KMS-11 (cell line): ENCODE measurements around the gene DAD1.
"Not testable (repeated sequence)": the region's sequence is repeated elsewhere in the genome, so short reads cannot be mapped to it uniquely, and the experiment has no call there.

Experiments used
- H2AFZ ChIP-seq: fragments of 200-600 bp; sonication (generic); 2 replicates; pipeline ENCODE4 v1.6.1; 2016; ENCODE audit warnings: antibody characterized with exemption, mixed run types, low read depth
- H3K27ac ChIP-seq: fragments of 200-600 bp; sonication (generic); 2 replicates; pipeline ENCODE4 v1.6.1; 2016; ENCODE audit warnings: mild to moderate bottlenecking, mixed run types
- H3K27me3 ChIP-seq: fragments of 200-600 bp; sonication (generic); 2 replicates; pipeline ENCODE4 v1.6.1; 2017; ENCODE audit warnings: mild to moderate bottlenecking, low read depth, mixed run types, moderate library complexity; ENCODE audit not compliant: insufficient read depth
- H3K36me3 ChIP-seq: fragments of 200-600 bp; sonication (generic); 2 replicates; pipeline ENCODE4 v1.6.1; 2017; ENCODE audit warnings: mild to moderate bottlenecking, mixed run types; ENCODE audit not compliant: insufficient read depth
- H3K4me1 ChIP-seq: fragments of 200-600 bp; sonication (generic); 2 replicates; pipeline ENCODE4 v1.6.1; 2016; ENCODE audit warnings: mild to moderate bottlenecking, low read depth, mixed run types; ENCODE audit not compliant: poor library complexity, severe bottlenecking
- H3K4me2 ChIP-seq: fragments of 200-600 bp; sonication (generic); 2 replicates; pipeline ENCODE4 v1.7.0; 2016; ENCODE audit warnings: mild to moderate bottlenecking, mixed run types
- H3K4me3 ChIP-seq: fragments of 200-600 bp; sonication (generic); IDR thresholded peaks from 2 replicates; pipeline ENCODE4 v1.6.1; 2017; ENCODE audit warnings: low read depth, low read length, mixed read lengths; ENCODE audit not compliant: insufficient read depth
- H3K79me2 ChIP-seq: fragments of 200-600 bp; sonication (generic); 2 replicates; pipeline ENCODE4 v1.6.1; 2016; ENCODE audit warnings: low read depth, mixed run types; ENCODE audit not compliant: insufficient read depth
- H3K9ac ChIP-seq: fragments of 200-600 bp; sonication (generic); 2 replicates; pipeline ENCODE4 v1.6.1; 2016; ENCODE audit warnings: mild to moderate bottlenecking, mixed run types
- H4K20me1 ChIP-seq: fragments of 200-600 bp; sonication (generic); 2 replicates; pipeline ENCODE4 v1.6.1; 2016; ENCODE audit warnings: mild to moderate bottlenecking, mixed run types; ENCODE audit not compliant: insufficient read depth
- TF ChIP-seq, protein P1 (sequence below): fragments of 200-600 bp; sonication (generic); conservative IDR thresholded peaks from 2 replicates; pipeline ENCODE4 v1.6.1; 2017; ENCODE audit warnings: low read depth, mild to moderate bottlenecking, antibody characterized with exemption, low read length, moderate library complexity, mixed read lengths

The DAD1 gene

DNA sequence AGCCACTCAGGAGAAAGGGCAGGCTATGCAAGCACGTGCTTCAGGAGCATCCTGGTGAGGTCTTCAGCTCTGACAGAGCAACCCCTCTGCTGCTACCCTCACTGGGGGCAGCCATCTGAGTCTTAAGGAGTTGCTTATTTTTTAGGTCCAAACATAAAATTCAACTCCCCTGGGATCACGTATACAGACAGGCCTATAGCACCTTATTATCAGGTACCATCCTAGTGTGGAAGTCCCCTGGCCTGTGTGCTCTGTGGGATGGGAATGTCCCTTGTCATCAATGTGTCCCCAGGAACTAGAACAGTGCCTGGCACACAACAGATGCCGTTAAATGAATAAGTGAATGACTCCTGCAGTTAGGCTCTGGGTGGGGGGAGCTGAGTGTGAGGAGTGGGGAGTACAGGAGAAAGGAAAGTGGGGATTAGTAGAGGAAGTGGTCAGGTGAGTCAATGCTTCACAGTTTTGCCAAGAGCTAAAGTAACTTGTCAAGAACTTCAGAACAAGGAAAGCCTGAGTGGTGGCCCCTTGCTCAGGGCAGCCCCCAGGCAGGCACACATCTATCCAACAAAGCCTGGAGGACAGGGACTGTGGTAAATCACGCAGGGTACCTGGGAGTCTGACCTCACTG, 33.5 kb downstream of the DAD1 start:
- H3K79me2 ChIP-seq: no peaks in the 10 kb centered on the region
- H3K4me3 ChIP-seq: no peak overlapping the region
- peak overlapping the region; percentile 98 for H3K27ac ChIP-seq
- H3K9ac ChIP-seq: peak overlapping the region; percentile 86
- H3K36me3 ChIP-seq: no peaks in the 10 kb centered on the region
- no peaks in the 10 kb centered on the region for H3K27me3 ChIP-seq
- peaks cover 86% of the 10 kb centered on the region for H3K4me1 ChIP-seq
- no peaks in the 10 kb centered on the region for H4K20me1 ChIP-seq
- peak overlapping the region; percentile 74 for H3K4me2 ChIP-seq
- TF ChIP-seq, protein P1, sequence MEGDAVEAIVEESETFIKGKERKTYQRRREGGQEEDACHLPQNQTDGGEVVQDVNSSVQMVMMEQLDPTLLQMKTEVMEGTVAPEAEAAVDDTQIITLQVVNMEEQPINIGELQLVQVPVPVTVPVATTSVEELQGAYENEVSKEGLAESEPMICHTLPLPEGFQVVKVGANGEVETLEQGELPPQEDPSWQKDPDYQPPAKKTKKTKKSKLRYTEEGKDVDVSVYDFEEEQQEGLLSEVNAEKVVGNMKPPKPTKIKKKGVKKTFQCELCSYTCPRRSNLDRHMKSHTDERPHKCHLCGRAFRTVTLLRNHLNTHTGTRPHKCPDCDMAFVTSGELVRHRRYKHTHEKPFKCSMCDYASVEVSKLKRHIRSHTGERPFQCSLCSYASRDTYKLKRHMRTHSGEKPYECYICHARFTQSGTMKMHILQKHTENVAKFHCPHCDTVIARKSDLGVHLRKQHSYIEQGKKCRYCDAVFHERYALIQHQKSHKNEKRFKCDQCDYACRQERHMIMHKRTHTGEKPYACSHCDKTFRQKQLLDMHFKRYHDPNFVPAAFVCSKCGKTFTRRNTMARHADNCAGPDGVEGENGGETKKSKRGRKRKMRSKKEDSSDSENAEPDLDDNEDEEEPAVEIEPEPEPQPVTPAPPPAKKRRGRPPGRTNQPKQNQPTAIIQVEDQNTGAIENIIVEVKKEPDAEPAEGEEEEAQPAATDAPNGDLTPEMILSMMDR: no peak
- peak overlapping the region; percentile 14; the same call in 1 of the 2 replicates for H2AFZ ChIP-seq

DNA sequence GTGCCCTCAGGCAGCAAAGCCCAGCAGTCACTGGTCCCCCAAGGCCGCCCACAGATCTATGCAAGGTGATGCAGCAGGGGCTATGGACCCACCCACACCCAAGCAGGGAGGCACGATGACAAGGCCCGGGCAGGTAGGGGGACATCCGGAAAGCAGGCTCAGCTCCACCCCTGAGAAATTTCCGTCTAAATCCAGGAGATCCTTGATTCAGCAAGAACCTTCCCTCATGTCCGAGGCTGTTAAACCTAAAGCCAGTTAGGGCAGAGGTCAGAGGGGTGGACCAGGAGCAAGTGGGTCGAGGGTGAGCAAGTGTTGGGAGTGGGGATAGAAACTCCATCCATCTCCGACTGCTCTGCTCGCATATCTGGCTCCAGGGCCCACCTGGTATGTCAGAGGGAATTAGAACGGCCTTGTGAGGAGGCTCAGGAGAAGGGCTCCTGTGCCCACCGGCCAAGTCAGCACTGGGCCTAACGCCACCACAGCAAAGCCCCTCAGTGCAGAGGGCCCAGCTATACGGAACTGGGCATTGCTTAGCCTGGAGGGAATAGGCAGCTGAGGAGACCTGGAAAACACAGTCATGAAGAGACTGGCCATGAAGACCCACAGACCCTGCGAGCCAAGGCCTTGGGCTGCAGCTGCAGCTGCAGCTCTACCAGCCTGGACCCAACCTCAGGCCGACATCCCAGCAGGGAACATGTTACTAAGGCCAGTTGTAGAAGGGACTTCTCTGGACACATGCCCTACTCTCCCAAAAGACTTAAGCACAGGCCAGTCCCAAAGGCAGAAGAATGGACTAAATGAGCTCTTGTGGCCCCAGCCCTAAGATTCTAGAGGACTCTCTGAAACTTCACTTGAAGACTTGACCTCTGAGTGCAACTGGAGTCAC, 34.3 kb downstream of the DAD1 start:
- Histone ChIP-seq H3K4me1 (peaks cover 87% of the 10 kb centered on the region), H3K79me2 (no peaks in the 10 kb centered on the region), H3K36me3 (no peaks in the 10 kb centered on the region), H3K4me3 (no peak overlapping the region), H3K9ac (peak overlapping the region; percentile 86), H2AFZ (peak overlapping the region; percentile 14; the same call in 1 of the 2 replicates), H3K27ac (peak overlapping the region; percentile 98), H4K20me1 (no peaks in the 10 kb centered on the region), H3K4me2 (peak overlapping the region; percentile 74), H3K27me3 (no peaks in the 10 kb centered on the region)
- TF ChIP-seq, protein P1: no peak

DNA sequence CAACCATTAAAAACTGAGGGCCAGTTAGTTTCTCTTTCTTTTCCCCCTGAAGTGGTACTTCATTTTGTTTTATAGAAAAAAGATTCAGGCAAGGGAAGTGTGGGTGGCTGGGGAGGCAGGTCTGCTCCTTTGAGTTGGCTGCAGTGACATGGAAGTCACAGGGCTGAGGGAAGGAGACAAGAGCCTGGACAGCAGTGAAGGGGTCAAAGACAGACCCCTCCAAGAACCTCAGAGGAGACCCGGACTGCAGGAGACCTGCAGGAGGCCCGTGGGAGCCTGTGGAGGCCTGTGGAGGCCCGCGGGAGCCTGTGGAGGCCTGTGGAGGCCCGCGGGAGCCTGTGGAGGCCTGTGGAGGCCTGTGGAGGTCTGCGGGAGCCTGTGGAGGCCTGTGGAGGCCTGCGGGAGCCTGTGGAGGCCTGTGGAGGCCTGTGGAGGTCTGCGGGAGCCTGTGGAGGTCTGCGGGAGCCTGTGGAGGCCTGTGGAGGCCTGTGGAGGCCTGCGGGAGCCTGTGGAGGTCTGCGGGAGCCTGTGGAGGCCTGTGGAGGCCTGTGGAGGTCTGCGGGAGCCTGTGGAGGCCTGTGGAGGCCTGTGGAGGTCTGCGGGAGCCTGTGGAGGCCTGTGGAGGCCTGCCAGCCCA, 35.0 kb downstream of the DAD1 start:
- peaks cover 87% of the 10 kb centered on the region for H3K4me1 ChIP-seq
- not testable (repeated sequence) for H3K4me2 ChIP-seq, H3K36me3 ChIP-seq, H2AFZ ChIP-seq, H3K9ac ChIP-seq, H3K27me3 ChIP-seq, H3K79me2 ChIP-seq, H3K27ac ChIP-seq, H3K4me3 ChIP-seq, H4K20me1 ChIP-seq

DNA sequence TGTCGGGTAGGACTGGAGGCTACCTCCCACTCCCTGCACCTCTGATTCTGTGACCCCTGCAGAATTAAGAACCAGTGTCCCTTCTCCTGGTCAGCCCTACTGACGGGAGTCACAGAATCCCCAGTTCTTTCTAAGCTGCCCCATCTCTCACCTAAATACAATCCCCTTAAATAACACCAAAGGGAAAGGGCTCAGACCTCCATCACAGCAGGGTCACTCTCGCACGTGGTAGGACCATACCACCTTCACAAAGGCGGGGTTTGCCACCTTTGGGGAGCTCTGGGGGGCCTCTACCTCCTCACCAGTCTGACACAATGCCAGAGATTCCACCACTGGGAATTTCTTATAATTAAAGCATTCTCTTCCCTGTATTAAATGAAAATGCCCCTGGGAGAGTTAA, 35.6 kb downstream of the DAD1 start:
- Histone ChIP-seq H3K4me2 (no peak overlapping the region), H4K20me1 (no peaks in the 10 kb centered on the region), H3K27me3 (no peaks in the 10 kb centered on the region), H3K36me3 (no peaks in the 10 kb centered on the region), H2AFZ (no peak overlapping the region), H3K27ac (no peak overlapping the region; the same call in 1 of the 2 replicates), H3K9ac (no peak overlapping the region), H3K4me1 (peaks cover 85% of the 10 kb centered on the region), H3K79me2 (no peaks in the 10 kb centered on the region), H3K4me3 (no peak overlapping the region)
- TF ChIP-seq, protein P1: no peak
